ENCODE measurements around the gene ARHGEF11.

The ARHGEF11 gene

GRCh38 chr1:156947818-156948525, 97.6 kb downstream of the ARHGEF11 start:
- no peak for DNase-seq

- no peak for DNase-seq
These were observed 98.4 kb downstream of the ARHGEF11 start for GRCh38 chr1:156947127-156947526.

- DNase-seq, result no peak
These were observed 99.5 kb downstream of the ARHGEF11 start for GRCh38 chr1:156945881-156946661.

DNA sequence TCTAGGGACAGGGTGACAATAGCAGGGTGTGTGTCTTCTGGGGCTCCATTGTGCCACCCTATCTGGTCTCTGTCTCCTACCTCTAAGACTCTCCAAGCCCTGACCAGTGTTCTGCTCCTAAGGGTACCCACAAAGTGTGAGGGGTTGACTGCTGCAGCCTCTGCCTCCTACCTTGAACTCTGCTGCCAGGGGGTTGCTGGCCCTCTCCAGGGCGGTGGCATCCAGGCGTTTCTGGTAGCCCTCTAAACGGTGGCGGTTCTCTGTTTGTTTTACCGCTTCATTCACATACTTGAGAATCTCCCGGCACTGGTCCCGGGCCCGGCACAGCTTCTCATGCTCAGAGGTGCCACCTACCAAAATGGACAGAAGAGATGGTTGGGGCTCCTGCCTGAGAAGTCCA, 100.7 kb downstream of the ARHGEF11 start:
- DNase-seq, result no peak

GRCh38 chr1:156944268-156944667, 101.3 kb downstream of the ARHGEF11 start:
- no peak for DNase-seq

- DNase-seq, result no peak
These were observed 101.8 kb downstream of the ARHGEF11 start for GRCh38 chr1:156943756-156944155.

GRCh38 chr1:156942576-156942975, 103.0 kb downstream of the ARHGEF11 start:
- no peak for DNase-seq

GRCh38 chr1:156942176-156942575, 103.4 kb downstream of the ARHGEF11 start:
- DNase-seq, result no peak

GRCh38 chr1:156941675-156942074, 103.9 kb downstream of the ARHGEF11 start:
- no peak for DNase-seq

DNA sequence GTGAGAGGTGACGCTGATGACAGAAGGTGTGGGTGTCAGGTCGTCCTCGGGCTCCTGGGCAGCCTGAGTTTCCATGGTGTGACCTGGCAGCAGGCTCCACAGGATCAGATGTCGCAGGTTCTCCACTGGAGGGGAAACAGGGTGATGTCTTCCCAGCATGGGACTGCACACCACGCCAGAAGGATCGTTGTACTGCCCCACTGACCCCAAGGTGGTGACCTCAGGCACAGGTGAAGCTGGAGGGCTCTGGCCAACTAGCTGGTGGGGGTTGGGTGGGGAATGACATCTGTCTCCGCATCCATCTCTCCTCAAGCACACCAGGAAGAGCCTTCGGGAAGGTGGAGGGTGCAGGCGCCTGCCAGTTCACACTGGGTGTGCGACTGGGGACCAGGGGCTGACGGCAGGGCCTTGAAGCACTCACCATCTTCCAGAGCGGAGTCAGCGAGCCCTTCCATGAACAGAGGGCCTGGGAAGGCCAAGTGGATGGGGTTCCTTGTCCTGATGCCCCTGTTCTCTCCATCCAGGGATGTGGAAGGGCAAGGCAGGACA, 105.7 kb downstream of the ARHGEF11 start:
- DNase-seq, result no peak

- no peak for DNase-seq
These were observed 106.7 kb downstream of the ARHGEF11 start for GRCh38 chr1:156938813-156939212.

DNA sequence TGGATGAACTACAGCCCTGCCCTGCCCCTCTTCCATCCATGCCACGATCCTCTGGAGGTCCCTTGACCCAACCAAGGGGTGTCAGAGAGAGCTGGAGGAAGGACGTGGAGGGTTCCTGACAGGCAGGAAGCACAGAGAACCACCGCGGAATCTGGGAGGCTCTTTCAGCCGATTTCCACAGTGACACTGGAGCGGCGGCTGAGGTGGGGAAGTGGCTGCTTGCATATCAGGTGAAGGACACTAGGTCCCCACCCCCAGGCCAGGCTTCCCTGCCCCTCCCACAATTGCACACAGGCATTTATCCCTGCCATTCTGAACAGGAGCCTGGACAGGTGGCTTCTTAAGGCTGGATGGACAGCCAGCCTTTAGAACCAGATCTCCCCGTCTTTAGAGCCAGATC, 107.7 kb downstream of the ARHGEF11 start:
- DNase-seq, result no peak

GRCh38 chr1:156936721-156937220, 108.8 kb downstream of the ARHGEF11 start:
- no peak for DNase-seq

- no peak for DNase-seq
These were observed 109.4 kb downstream of the ARHGEF11 start for GRCh38 chr1:156936191-156936590.

DNA sequence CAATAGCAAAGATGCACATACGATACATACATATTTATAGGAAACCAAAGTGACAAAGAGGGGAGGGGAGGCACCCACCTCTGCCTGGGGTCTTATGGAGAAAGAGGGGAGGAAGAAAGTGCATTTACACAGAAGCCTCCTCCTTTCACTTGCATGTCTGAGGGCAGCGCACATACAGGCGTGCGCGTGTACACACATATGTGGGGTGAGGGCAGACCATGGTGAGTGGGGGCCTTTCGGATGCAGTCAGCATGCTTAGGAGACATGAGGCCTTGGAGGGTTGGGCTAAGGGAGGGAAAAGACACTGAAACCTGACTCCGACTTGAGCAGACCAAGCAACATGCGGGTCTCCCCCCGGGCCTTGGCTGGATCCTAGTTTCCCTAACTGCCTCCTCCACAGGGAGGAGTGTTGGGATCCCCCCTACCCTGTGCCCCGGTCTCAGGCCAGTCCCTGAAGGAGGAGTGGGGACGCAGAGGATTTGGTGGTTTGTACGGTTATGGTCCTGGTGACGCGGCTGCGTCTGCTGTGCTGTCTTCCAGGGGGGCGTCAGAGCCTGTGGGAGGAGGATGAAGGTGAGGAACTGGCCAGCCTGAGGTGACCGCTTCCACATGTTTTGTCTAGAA, 109.9 kb downstream of the ARHGEF11 start:
- DNase-seq, result no peak

GRCh38 chr1:156933136-156933535, 112.4 kb downstream of the ARHGEF11 start:
- no peak for DNase-seq

GRCh38 chr1:156931974-156932710, 113.4 kb downstream of the ARHGEF11 start:
- no peak for DNase-seq

- DNase-seq, result no peak
These were observed 114.2 kb downstream of the ARHGEF11 start for GRCh38 chr1:156931211-156931952.

- DNase-seq, result no peak
These were observed 115.1 kb downstream of the ARHGEF11 start for GRCh38 chr1:156930483-156930882.

DNA sequence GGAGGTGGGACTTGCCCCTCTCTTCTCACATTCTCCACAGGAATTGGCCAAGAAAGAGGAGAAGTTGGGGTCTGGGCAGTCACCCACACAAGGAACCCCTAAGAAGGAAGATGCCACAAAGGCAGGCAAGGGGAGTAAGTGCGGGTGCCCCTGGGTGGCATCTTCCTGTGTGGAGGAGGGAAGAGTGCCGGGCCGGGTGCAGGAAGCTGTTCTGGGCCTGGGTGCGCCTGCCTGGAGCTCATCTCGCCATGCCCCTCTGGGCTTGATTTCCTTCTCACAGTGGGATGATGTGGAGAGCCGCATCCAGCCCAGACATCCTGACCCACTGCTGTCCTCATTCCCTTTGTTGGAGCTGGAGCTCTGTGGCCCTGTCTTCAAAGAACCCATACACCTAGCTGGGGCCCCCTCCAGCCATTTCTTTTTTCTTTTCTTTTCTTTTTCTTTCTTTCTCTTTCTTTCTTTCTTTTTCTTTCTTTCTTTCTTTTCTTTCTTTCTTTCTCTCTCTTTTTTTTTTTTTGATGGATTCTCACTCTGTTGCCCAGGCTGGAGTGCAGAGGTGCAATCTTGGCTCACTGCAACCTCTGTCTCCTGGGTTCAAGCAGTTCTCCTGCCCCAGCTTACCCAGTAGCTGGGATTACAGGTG, 115.8 kb downstream of the ARHGEF11 start:
- DNase-seq, result no peak

GRCh38 chr1:156928043-156928602, 117.4 kb downstream of the ARHGEF11 start:
- no peak for DNase-seq
